Liver (tissue), 9 donors: ENCODE data around the gene GLRX5. TPM values are rescaled to one million over a fixed set of nuclear protein-coding genes. Genes with fewer than 3 reads are reported as not detected.

Experiments
- DNase-seq: peaks from one replicate; pipeline ENCODE4 v3.0.0-alpha.2; 2017; ENCODE audit warnings: low spot score
- H3K27ac ChIP-seq, 2 donors: one replicate each; pipeline ENCODE4 v1.7.0; 2013; ENCODE audit warnings: inconsistent platforms in 2 of 2, low read length in 2 of 2, control low read depth in 1 of 2, low read depth in 1 of 2, mild to moderate bottlenecking in 1 of 2
- H3K27me3 ChIP-seq, 4 donors: one replicate each; pipeline versions ENCODE4 v1.6.1 to v1.7.0; 2013; ENCODE audit warnings: low read length in 3 of 4, inconsistent platforms in 1 of 4, mild to moderate bottlenecking in 1 of 4, moderate library complexity in 1 of 4; ENCODE audit not compliant: control insufficient read depth in 4 of 4, insufficient read depth in 4 of 4
- H3K36me3 ChIP-seq, 4 donors: one replicate each; pipeline versions ENCODE4 v1.6.1 to v1.7.0; 2013; ENCODE audit warnings: low read length in 3 of 4, mild to moderate bottlenecking in 3 of 4, low read depth in 1 of 4, moderate library complexity in 1 of 4; ENCODE audit not compliant: control insufficient read depth in 4 of 4, insufficient read depth in 3 of 4
- H3K4me1 ChIP-seq, 4 donors: one replicate each; pipeline versions ENCODE4 v1.6.1 to v1.7.0; 2013; ENCODE audit warnings: low read length in 3 of 4, mild to moderate bottlenecking in 3 of 4, moderate library complexity in 1 of 4; ENCODE audit not compliant: control insufficient read depth in 4 of 4, insufficient read depth in 4 of 4
- H3K4me3 ChIP-seq, 3 donors: one replicate each; pipeline versions ENCODE4 v1.6.1 to v1.7.0; 2013; ENCODE audit warnings: low read length in 3 of 3, control low read depth in 1 of 3, low read depth in 1 of 3, mild to moderate bottlenecking in 1 of 3
- H3K9ac ChIP-seq, 2 donors: one replicate each; pipeline ENCODE4 v1.7.0; 2013; ENCODE audit warnings: low read length in 2 of 2, mild to moderate bottlenecking in 2 of 2, moderate library complexity in 2 of 2, control low read depth in 1 of 2, low read depth in 1 of 2
- H3K9me3 ChIP-seq, 4 donors: one replicate each; pipeline versions ENCODE4 v1.6.1 to v1.7.0; 2013; ENCODE audit warnings: low read length in 3 of 4; ENCODE audit not compliant: control insufficient read depth in 4 of 4
- EGR1 ChIP-seq, 2 donors: IDR thresholded peaks; 2 replicates each; pipeline ENCODE4 v1.6.1; 2016 to 2018; ENCODE audit warnings: antibody characterized with exemption in 2 of 2, low read depth in 2 of 2
- FOXA1 ChIP-seq: IDR thresholded peaks from 2 replicates; pipeline ENCODE4 v1.6.1; 2016; ENCODE audit warnings: antibody characterized with exemption
- FOXA2 ChIP-seq: IDR thresholded peaks from 2 replicates; pipeline ENCODE4 v1.6.1; 2016; ENCODE audit warnings: antibody characterized with exemption
- GABPA ChIP-seq, 2 donors: IDR thresholded peaks in 1 of 2; conservative IDR thresholded peaks in 1 of 2; 2 replicates each; pipeline ENCODE4 v1.6.1; 2016; ENCODE audit warnings: antibody characterized with exemption in 2 of 2, mild to moderate bottlenecking in 1 of 2, moderate library complexity in 1 of 2
- HNF4A ChIP-seq, 2 donors: conservative IDR thresholded peaks; 2 replicates each; pipeline ENCODE4 v1.6.1; 2016; ENCODE audit warnings: antibody characterized with exemption in 2 of 2, mild to moderate bottlenecking in 2 of 2
- JUND ChIP-seq, 2 donors: IDR thresholded peaks; 2 replicates each; pipeline ENCODE4 v1.6.1; 2016; ENCODE audit warnings: antibody characterized with exemption in 2 of 2
- NR2F2 ChIP-seq: IDR thresholded peaks from 2 replicates; pipeline ENCODE4 v1.6.1; 2016; ENCODE audit warnings: antibody characterized with exemption
- RAD21 ChIP-seq, 2 donors: IDR thresholded peaks; 2 replicates each; pipeline ENCODE4 v1.6.1; 2016; ENCODE audit warnings: antibody characterized with exemption in 2 of 2, mild to moderate bottlenecking in 2 of 2
- RXRA ChIP-seq, 2 donors: IDR thresholded peaks; 2 replicates each; pipeline ENCODE4 v1.6.1; 2017 to 2018; ENCODE audit warnings: antibody characterized with exemption in 2 of 2, mild to moderate bottlenecking in 1 of 2
- SP1 ChIP-seq: IDR thresholded peaks from 2 replicates; pipeline ENCODE4 v1.6.1; 2018; ENCODE audit warnings: antibody characterized with exemption, mild to moderate bottlenecking
- TAF1 ChIP-seq: conservative IDR thresholded peaks from 2 replicates; pipeline ENCODE4 v1.6.1; 2016; ENCODE audit warnings: antibody characterized with exemption, mild to moderate bottlenecking
- YY1 ChIP-seq: IDR thresholded peaks from 2 replicates; pipeline ENCODE4 v1.6.1; 2016; ENCODE audit warnings: antibody characterized with exemption, mild to moderate bottlenecking
- WGBS: extraction: QIAGEN DNeasy Blood & Tissue Kit; methylation state at CpG from one replicate; pipeline ENCODE4 v1.1.7; 2013; 5-methylcytosine and 5-hydroxymethylcytosine counted together
- polyA plus RNA-seq, 2 donors: library from polyadenylated mRNA; stranded (reverse) in 1 of 2; unstranded in 1 of 2; fragments of 200-250 nt in 1 of 2; fragments of >200 nt in 1 of 2; fragmentation: Nextera tagmentation in 1 of 2; extraction: Ambion mirVana in 1 of 2; gene quantifications; one replicate each; pipeline versions ENCODE4 v1.2.1 to v1.2.3, GENCODE V29; 2013 to 2015
- total RNA-seq, 2 donors: library from RNA; depleted of rRNA; stranded (reverse); fragments of >200 nt; gene quantifications; one replicate each; pipeline ENCODE4 v1.2.3, GENCODE V29; 2014
- TF ChIP-seq, protein P1 (sequence below): IDR thresholded peaks from 2 replicates; pipeline ENCODE4 v1.6.1; 2016; ENCODE audit warnings: antibody characterized with exemption
- TF ChIP-seq, protein P2 (sequence below): fragments of 150-350 bp; IDR thresholded peaks from 2 replicates; pipeline ENCODE4 v1.5.1; 2017; ENCODE audit warnings: improper control_type of control experiment, low read depth, low read length; ENCODE audit not compliant: missing input control
- TF ChIP-seq, protein P3 (sequence below): IDR thresholded peaks from 2 replicates; pipeline ENCODE4 v1.6.1; 2016; ENCODE audit warnings: antibody characterized with exemption, mild to moderate bottlenecking
- TF ChIP-seq, protein P4 (sequence below): IDR thresholded peaks from 2 replicates; pipeline ENCODE4 v1.6.1; 2016; ENCODE audit warnings: antibody characterized with exemption
- donor health status: healthy.
- donor health status: healthy.
- donor health status: healthy.
- donor health status: healthy.
- donor health status: healthy.

Gene GLRX5
- total and polyA plus RNA-seq, 4 donors = 28.4 to 172 (median 39.7) TPM

DNA sequence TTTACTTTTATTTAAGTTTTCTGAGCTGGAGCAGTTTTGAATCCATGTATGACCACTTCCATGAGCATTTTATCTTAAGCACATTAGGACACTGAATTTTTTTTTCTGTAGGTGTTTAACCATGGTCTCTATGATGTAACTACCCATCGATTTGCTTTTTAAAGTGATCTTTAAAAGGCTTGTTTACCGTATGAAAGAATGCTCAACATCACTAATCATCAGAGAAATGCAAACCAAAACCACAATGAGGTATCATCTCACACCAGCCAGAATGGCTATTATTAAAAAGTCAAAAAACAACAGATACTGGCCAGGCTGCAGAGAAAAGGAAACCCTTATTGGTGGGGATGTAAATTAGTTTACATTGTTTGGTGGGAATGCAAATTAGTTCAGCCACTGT is 23.0 kb downstream of the GLRX5 start:
- no peak overlapping the region for H3K4me3 ChIP-seq
- H3K27me3 ChIP-seq = no peaks in the 10 kb centered on the region
- DNase-seq = no peak
- H3K4me1 ChIP-seq = peaks cover 0 to 9% (median 3%) of the 10 kb centered on the region in 4 donors
- WGBS = 70% methylated on average over 2 of the region's 2 CpGs
- H3K9ac ChIP-seq = no peak overlapping the region
- H3K9me3 ChIP-seq = no peaks in the 10 kb centered on the region
- H3K27ac ChIP-seq = no peak overlapping the region
- H3K36me3 ChIP-seq = no peaks in the 10 kb centered on the region
- no peak for TF ChIP-seq YY1
- no peak for TF ChIP-seq JUND (IDR thresholded peaks at IDR 0.05)
- TF ChIP-seq TAF1 = no peak
- no peak for TF ChIP-seq FOXA2

DNA sequence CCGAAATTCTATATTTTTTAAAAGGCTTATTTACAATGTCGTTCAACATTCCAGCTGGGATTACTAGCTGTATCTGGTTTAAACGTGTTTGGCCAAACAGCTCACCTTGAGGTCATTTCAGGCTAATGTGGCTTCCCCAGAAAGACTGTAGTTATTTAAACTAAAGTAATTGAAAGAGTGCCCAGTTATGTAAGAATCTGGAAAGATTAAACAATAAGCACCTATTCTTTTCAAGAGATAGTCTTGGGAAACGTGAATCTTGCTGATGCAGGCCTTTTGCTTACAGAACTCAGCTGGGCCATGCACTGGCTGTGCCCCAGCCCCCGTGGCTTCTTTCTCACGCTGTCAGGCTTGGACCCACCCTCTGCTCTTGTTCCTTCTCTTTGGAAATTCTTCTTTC is 24.4 kb downstream of the GLRX5 start:
- no peak for DNase-seq
- Histone ChIP-seq H3K4me1 (peaks cover 0 to 9% (median 3%) of the 10 kb centered on the region in 4 donors), H3K9me3 (no peaks in the 10 kb centered on the region), H3K4me3 (no peak overlapping the region), H3K27ac (no peak overlapping the region), H3K27me3 (no peaks in the 10 kb centered on the region), H3K9ac (no peak overlapping the region), H3K36me3 (no peaks in the 10 kb centered on the region)
- no peak for TF ChIP-seq HNF4A (conservative IDR thresholded peaks at IDR 0.05)
- no peak for TF ChIP-seq FOXA1
- peak in 1 of 2 donors; percentile 18 for TF ChIP-seq RXRA (IDR thresholded peaks at IDR 0.05)
- 33% methylated on average over 6 of the region's 6 CpGs for WGBS

DNA sequence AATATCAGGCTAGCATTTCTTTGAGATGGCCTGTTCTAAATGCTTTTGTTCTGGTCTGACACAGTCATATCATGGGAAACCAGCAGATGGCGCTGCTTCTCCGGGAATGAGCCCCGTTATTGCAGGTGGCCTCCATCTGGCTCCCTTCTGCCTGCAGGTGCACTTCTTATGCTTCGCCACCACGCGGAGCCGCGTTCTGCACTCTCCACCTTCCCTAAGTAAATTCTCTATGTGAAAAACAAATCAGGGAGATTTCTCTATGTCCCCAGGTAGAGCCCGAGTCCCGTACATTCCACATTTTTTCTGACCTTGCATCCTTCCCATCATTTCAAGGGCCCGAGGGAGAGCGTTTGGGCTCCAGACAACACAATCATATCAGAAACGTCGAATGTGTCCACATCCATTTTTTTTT is 26.2 kb downstream of the GLRX5 start:
- H3K36me3 ChIP-seq = no peaks in the 10 kb centered on the region
- no peaks in the 10 kb centered on the region for H3K27me3 ChIP-seq
- H3K4me3 ChIP-seq = no peak overlapping the region
- peaks cover 0 to 9% (median 3%) of the 10 kb centered on the region in 4 donors for H3K4me1 ChIP-seq
- no peaks in the 10 kb centered on the region for H3K9me3 ChIP-seq
- no peak overlapping the region for H3K9ac ChIP-seq
- TF ChIP-seq GABPA (IDR thresholded peaks at IDR 0.05 in 1 of 2, conservative IDR thresholded peaks at IDR 0.05 in 1 of 2) (no peak), RXRA (IDR thresholded peaks at IDR 0.05) (peak in 1 of 2 donors; percentile 16), FOXA2 (no peak), JUND (IDR thresholded peaks at IDR 0.05) (no peak), EGR1 (IDR thresholded peaks at IDR 0.05; ENCODE audit: low read depth in 2 of 2) (no peak), NR2F2 (no peak), RAD21 (IDR thresholded peaks at IDR 0.05) (peak; percentile 98 to 99), TAF1 (no peak), YY1 (peak; percentile 25), SP1 (no peak)
- TF ChIP-seq, protein P1, sequence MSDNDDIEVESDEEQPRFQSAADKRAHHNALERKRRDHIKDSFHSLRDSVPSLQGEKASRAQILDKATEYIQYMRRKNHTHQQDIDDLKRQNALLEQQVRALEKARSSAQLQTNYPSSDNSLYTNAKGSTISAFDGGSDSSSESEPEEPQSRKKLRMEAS = peak; percentile 22
- TF ChIP-seq, protein P2, sequence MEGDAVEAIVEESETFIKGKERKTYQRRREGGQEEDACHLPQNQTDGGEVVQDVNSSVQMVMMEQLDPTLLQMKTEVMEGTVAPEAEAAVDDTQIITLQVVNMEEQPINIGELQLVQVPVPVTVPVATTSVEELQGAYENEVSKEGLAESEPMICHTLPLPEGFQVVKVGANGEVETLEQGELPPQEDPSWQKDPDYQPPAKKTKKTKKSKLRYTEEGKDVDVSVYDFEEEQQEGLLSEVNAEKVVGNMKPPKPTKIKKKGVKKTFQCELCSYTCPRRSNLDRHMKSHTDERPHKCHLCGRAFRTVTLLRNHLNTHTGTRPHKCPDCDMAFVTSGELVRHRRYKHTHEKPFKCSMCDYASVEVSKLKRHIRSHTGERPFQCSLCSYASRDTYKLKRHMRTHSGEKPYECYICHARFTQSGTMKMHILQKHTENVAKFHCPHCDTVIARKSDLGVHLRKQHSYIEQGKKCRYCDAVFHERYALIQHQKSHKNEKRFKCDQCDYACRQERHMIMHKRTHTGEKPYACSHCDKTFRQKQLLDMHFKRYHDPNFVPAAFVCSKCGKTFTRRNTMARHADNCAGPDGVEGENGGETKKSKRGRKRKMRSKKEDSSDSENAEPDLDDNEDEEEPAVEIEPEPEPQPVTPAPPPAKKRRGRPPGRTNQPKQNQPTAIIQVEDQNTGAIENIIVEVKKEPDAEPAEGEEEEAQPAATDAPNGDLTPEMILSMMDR = peak; percentile 100
- TF ChIP-seq, protein P3, sequence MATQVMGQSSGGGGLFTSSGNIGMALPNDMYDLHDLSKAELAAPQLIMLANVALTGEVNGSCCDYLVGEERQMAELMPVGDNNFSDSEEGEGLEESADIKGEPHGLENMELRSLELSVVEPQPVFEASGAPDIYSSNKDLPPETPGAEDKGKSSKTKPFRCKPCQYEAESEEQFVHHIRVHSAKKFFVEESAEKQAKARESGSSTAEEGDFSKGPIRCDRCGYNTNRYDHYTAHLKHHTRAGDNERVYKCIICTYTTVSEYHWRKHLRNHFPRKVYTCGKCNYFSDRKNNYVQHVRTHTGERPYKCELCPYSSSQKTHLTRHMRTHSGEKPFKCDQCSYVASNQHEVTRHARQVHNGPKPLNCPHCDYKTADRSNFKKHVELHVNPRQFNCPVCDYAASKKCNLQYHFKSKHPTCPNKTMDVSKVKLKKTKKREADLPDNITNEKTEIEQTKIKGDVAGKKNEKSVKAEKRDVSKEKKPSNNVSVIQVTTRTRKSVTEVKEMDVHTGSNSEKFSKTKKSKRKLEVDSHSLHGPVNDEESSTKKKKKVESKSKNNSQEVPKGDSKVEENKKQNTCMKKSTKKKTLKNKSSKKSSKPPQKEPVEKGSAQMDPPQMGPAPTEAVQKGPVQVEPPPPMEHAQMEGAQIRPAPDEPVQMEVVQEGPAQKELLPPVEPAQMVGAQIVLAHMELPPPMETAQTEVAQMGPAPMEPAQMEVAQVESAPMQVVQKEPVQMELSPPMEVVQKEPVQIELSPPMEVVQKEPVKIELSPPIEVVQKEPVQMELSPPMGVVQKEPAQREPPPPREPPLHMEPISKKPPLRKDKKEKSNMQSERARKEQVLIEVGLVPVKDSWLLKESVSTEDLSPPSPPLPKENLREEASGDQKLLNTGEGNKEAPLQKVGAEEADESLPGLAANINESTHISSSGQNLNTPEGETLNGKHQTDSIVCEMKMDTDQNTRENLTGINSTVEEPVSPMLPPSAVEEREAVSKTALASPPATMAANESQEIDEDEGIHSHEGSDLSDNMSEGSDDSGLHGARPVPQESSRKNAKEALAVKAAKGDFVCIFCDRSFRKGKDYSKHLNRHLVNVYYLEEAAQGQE = no peak
- TF ChIP-seq, protein P4, sequence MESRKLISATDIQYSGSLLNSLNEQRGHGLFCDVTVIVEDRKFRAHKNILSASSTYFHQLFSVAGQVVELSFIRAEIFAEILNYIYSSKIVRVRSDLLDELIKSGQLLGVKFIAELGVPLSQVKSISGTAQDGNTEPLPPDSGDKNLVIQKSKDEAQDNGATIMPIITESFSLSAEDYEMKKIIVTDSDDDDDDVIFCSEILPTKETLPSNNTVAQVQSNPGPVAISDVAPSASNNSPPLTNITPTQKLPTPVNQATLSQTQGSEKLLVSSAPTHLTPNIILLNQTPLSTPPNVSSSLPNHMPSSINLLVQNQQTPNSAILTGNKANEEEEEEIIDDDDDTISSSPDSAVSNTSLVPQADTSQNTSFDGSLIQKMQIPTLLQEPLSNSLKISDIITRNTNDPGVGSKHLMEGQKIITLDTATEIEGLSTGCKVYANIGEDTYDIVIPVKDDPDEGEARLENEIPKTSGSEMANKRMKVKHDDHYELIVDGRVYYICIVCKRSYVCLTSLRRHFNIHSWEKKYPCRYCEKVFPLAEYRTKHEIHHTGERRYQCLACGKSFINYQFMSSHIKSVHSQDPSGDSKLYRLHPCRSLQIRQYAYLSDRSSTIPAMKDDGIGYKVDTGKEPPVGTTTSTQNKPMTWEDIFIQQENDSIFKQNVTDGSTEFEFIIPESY = no peak
- peak; percentile 93 for DNase-seq
- 10% methylated on average over 14 of the region's 14 CpGs for WGBS
- H3K27ac ChIP-seq = no peak overlapping the region
